ENCODE measurements around the gene GNAS-AS1.

The GNAS-AS1 gene

DNA sequence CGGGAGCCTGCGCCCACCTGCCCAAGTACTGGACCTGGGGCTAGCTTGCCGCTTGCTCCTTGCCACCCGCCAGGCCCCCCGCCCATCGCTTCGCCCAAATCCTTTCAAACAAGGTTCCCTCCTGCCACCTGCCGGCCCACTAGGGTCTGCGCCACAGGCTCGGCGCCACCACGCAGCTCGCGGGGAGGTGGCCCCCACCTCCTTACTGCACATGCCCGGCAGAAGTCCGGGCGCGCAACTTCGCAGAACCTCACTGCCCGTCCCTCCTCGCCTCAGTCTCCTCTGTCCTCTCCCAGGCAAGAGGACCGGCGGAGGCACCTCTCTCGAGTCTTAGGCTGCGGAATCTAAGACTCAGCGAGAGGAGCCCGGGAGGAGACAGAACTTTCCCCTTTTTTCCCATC, 11.2 kb downstream of the GNAS-AS1 start:
- TF ChIP-seq, protein P1, sequence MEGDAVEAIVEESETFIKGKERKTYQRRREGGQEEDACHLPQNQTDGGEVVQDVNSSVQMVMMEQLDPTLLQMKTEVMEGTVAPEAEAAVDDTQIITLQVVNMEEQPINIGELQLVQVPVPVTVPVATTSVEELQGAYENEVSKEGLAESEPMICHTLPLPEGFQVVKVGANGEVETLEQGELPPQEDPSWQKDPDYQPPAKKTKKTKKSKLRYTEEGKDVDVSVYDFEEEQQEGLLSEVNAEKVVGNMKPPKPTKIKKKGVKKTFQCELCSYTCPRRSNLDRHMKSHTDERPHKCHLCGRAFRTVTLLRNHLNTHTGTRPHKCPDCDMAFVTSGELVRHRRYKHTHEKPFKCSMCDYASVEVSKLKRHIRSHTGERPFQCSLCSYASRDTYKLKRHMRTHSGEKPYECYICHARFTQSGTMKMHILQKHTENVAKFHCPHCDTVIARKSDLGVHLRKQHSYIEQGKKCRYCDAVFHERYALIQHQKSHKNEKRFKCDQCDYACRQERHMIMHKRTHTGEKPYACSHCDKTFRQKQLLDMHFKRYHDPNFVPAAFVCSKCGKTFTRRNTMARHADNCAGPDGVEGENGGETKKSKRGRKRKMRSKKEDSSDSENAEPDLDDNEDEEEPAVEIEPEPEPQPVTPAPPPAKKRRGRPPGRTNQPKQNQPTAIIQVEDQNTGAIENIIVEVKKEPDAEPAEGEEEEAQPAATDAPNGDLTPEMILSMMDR (IDR thresholded peaks at IDR 0.05; ENCODE audit: borderline replicate concordance, control extremely low read depth, extremely low read depth, insufficient read depth, missing control alignments), result peak; percentile 27
- in situ Hi-C loops (cut with MboI; ENCODE audit: low sequenced_read_pairs, unreplicated experiment), result loop anchor here (25.0 kb wide), 1 partner anchor 602 kb away; the partner anchor contains the start of gene ANKRD60
- no peak for DNase-seq (ENCODE audit: low spot score)

DNA sequence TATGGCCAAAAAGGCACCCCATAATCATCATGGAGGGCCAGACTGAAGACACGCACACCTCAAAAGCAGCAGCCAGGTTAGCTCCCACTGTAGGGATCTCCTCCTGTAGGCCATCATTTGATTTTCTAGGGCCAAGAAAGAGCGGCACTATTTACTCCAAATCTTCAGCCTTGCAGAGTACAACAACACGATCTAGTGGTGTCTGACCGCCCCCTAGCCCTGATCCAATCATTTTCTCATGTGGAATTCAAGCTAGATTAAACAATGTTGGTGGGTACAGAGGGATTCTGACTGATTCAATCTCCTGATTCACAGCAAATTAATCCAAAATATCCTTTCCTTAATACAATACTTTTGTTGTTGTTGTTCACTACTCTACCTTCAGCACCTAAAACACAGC, 12.5 kb downstream of the GNAS-AS1 start:
- in situ Hi-C loops (cut with MboI; ENCODE audit: low sequenced_read_pairs, unreplicated experiment), result loop anchor here (25.0 kb wide), 1 partner anchor 601 kb away; the partner anchor contains the start of gene ANKRD60
- no peak for DNase-seq (ENCODE audit: low spot score)
- TF ChIP-seq, protein P1 (IDR thresholded peaks at IDR 0.05; ENCODE audit: borderline replicate concordance, control extremely low read depth, extremely low read depth, insufficient read depth, missing control alignments), result no peak

DNA sequence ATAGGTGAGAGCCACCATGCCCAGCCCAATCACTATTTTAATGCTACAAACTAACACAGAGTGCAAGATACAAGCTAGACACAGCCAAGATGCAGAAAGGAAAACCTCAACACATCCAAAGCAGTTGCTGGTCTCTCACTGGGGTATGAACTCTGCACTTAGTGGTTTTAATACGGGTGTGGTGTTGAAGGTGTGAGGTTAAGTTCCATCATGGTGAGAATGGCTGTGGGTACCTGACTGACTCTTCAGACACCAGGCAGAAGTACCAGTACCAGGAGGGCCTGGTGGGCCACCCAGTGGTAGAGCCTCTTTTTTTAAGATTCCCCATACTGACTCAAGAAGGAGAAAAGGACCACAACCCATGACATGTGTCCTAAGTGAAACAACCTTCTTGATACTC, 13.0 kb downstream of the GNAS-AS1 start:
- TF ChIP-seq, protein P1 (IDR thresholded peaks at IDR 0.05; ENCODE audit: borderline replicate concordance, control extremely low read depth, extremely low read depth, insufficient read depth, missing control alignments), result no peak
- no peak for DNase-seq (ENCODE audit: low spot score)
- in situ Hi-C loops (cut with MboI; ENCODE audit: low sequenced_read_pairs, unreplicated experiment), result loop anchor here (25.0 kb wide), 1 partner anchor 600 kb away; the partner anchor contains the start of gene ANKRD60

DNA sequence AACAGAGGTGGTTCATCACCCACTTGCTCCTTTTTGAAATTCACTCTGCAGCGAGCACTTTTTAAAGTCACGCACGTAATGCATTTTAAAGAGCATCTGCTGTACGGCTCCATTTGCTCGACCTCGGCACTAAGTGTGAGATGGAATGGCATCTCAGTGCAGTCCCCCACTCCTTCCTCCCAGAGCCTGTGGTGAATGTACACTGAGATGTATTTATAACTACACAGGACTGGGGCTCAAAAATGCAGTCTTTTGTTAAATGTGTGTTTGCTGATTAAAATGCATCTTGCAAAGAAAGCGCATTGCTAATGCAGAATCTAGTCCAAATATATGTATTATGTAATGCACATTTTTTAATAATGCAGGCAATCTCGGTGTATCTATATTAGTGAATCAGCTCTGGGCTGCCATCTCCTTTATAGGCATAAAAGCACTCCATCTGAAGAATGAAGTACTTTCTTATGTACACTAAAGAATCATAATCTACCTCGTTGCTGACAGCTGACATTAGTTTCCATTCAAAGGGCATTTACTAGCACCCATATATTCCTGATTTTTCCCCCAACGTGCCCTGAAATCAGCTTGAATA, 14.0 kb downstream of the GNAS-AS1 start:
- in situ Hi-C loops (cut with MboI; ENCODE audit: low sequenced_read_pairs, unreplicated experiment), result loop anchor here (25.0 kb wide), 1 partner anchor 599 kb away; the partner anchor contains the start of gene ANKRD60
- TF ChIP-seq, protein P1 (IDR thresholded peaks at IDR 0.05; ENCODE audit: borderline replicate concordance, control extremely low read depth, extremely low read depth, insufficient read depth, missing control alignments), result no peak
- no peak for DNase-seq (ENCODE audit: low spot score)

DNA sequence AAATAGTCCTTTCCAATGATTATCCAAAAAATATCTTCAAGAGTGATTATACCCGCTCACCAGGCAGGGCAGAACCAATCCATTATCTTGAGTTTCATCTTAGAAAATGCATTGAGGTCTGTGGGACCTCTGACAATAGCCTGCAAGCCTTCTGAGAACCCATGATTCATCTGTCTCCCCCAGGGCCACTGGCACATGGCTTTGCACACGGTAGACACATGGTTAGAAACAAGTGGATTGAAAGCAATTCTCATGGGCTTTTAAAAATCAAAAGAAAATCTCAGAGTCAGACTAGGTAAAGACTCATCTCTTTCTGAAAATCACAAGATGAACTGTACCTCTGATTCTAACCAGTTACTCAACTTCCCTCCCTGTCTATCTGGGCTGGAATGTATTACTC, 15.5 kb downstream of the GNAS-AS1 start:
- DNase-seq (ENCODE audit: low spot score), result no peak
- TF ChIP-seq, protein P1 (IDR thresholded peaks at IDR 0.05; ENCODE audit: borderline replicate concordance, control extremely low read depth, extremely low read depth, insufficient read depth, missing control alignments), result no peak
- in situ Hi-C loops (cut with MboI; ENCODE audit: low sequenced_read_pairs, unreplicated experiment), result loop anchor here (25.0 kb wide), 1 partner anchor 598 kb away; the partner anchor contains the start of gene ANKRD60

DNA sequence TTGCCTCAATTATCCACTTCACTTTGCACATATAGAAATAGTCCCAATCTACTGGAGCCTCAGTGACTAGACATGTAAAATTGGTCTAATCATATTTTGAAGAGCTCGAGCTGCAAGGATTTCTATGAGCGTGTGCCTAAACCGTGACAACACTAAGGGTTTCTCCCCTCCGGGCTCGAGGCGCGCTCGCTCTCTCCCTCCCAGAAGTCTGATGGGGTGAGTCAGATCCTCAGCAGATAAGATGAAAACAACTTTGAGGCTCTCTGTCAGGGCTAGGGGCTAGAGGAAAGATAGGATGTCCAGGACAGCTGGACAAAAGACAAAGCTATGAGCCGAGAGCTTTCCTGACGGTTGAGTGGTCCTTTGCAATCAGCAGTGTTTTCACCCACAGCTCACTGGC, 16.8 kb downstream of the GNAS-AS1 start:
- in situ Hi-C loops (cut with MboI; ENCODE audit: low sequenced_read_pairs, unreplicated experiment), result loop anchor here (25.0 kb wide), 1 partner anchor 597 kb away; the partner anchor contains the start of gene ANKRD60
- TF ChIP-seq, protein P1 (IDR thresholded peaks at IDR 0.05; ENCODE audit: borderline replicate concordance, control extremely low read depth, extremely low read depth, insufficient read depth, missing control alignments), result no peak
- no peak for DNase-seq (ENCODE audit: low spot score)
